Suprapubic skin (tissue), 4 donors: ENCODE measurements around the gene PIK3CD. TPM values are rescaled to one million over a fixed set of nuclear protein-coding genes. Genes with fewer than 3 reads are reported as not detected.
A peak's percentile ranks its signal among the peaks of the same experiment; 100 is the strongest.

Experiments
- DNase-seq, 2 donors: peaks; one replicate each; pipeline ENCODE4 v3.0.0-alpha.2; 2019; ENCODE audit warnings: low spot score in 2 of 2
- H3K27ac ChIP-seq: fragments of 200-600 bp; sonication (generic); one replicate; pipeline ENCODE4 v1.5.1; 2019
- H3K27me3 ChIP-seq: fragments of 200-600 bp; sonication (generic); one replicate; pipeline ENCODE4 v1.5.1; 2019
- H3K36me3 ChIP-seq: fragments of 200-600 bp; sonication (generic); one replicate; pipeline ENCODE4 v1.5.1; 2019
- H3K4me1 ChIP-seq: fragments of 200-600 bp; sonication (generic); one replicate; pipeline ENCODE4 v1.5.1; 2019
- H3K4me3 ChIP-seq: fragments of 200-600 bp; sonication (generic); one replicate; pipeline ENCODE4 v1.5.1; 2019; ENCODE audit warnings: mild to moderate bottlenecking
- H3K9me3 ChIP-seq: fragments of 200-600 bp; sonication (generic); one replicate; pipeline ENCODE4 v1.5.1; 2019
- CTCF ChIP-seq, 2 donors: fragments of 200-600 bp in 1 of 2; fragments of 450-650 bp in 1 of 2; sonication (generic) in 1 of 2; IDR thresholded peaks; one replicate each; pipeline ENCODE4 v1.5.1; 2016 to 2019; ENCODE audit warnings: antibody characterized with exemption in 2 of 2, mild to moderate bottlenecking in 1 of 2, moderate library complexity in 1 of 2
- EP300 ChIP-seq: sonication (generic); formaldehyde crosslinking; IDR thresholded peaks from one replicate; pipeline ENCODE4 v1.6.1; 2017; ENCODE audit warnings: antibody characterized with exemption
- POLR2A ChIP-seq, 2 donors: fragments of 450-650 bp; IDR thresholded peaks; one replicate each; pipeline ENCODE4 v1.6.1; 2017; ENCODE audit warnings: antibody characterized with exemption in 2 of 2, mild to moderate bottlenecking in 2 of 2, moderate library complexity in 2 of 2
- POLR2AphosphoS5 ChIP-seq, 3 donors: sonication (generic); formaldehyde crosslinking; IDR thresholded peaks; one replicate each; pipeline ENCODE4 v1.6.1; 2017; ENCODE audit warnings: antibody characterized with exemption in 3 of 3
- WGBS: methylation state at CpG from one replicate; pipeline ENCODE4 v1.1.5; 2018; 5-methylcytosine and 5-hydroxymethylcytosine counted together
- total RNA-seq, 4 donors: library from RNA; depleted of rRNA; stranded (reverse); fragments of >200 nt; gene quantifications; one replicate each; pipeline ENCODE4 v1.1.0, GENCODE V29; 2016

The PIK3CD gene
- total RNA-seq, 4 donors from 2014 or later, result 4.0 to 8.6 (median 6.4) TPM

- no peaks in the 10 kb centered on the region for H3K36me3 ChIP-seq
- peak overlapping the region; percentile 59 for H3K4me3 ChIP-seq
- H3K4me1 ChIP-seq, result peaks cover 14% of the 10 kb centered on the region
- 63% methylated on average over 11 of the region's 11 CpGs for WGBS
- TF ChIP-seq EP300, result no peak
- TF ChIP-seq CTCF (IDR thresholded peaks at IDR 0.05), result no peak
- no peak for TF ChIP-seq POLR2AphosphoS5 (IDR thresholded peaks at IDR 0.05)
- no peak for TF ChIP-seq POLR2A (IDR thresholded peaks at IDR 0.05)
- H3K27ac ChIP-seq, result no peak overlapping the region
- H3K27me3 ChIP-seq, result peaks cover 35% of the 10 kb centered on the region
- no peak for DNase-seq
- H3K9me3 ChIP-seq, result no peaks in the 10 kb centered on the region
Measured at GRCh38 chr1:9653210-9653490, 1.6 kb downstream of the PIK3CD start.

GRCh38 chr1:9653491-9654050, 2.0 kb downstream of the PIK3CD start:
- no peak overlapping the region for H3K27ac ChIP-seq
- no peaks in the 10 kb centered on the region for H3K9me3 ChIP-seq
- H3K4me3 ChIP-seq, result no peak overlapping the region
- peaks cover 14% of the 10 kb centered on the region for H3K4me1 ChIP-seq
- TF ChIP-seq CTCF (IDR thresholded peaks at IDR 0.05) (no peak), POLR2AphosphoS5 (IDR thresholded peaks at IDR 0.05) (no peak), EP300 (no peak)
- H3K27me3 ChIP-seq, result peaks cover 35% of the 10 kb centered on the region
- WGBS, result 62% methylated on average over 9 of the region's 10 CpGs
- DNase-seq, result no peak
- no peaks in the 10 kb centered on the region for H3K36me3 ChIP-seq

GRCh38 chr1:9654051-9654833, 2.7 kb downstream of the PIK3CD start:
- Histone ChIP-seq H3K36me3 (no peaks in the 10 kb centered on the region), H3K4me1 (peaks cover 14% of the 10 kb centered on the region), H3K9me3 (no peaks in the 10 kb centered on the region), H3K4me3 (peak overlapping the region; percentile 23), H3K27me3 (peaks cover 35% of the 10 kb centered on the region), H3K27ac (no peak overlapping the region)
- DNase-seq, result no peak
- WGBS, result 82% methylated on average over 25 of the region's 25 CpGs
- TF ChIP-seq POLR2A (IDR thresholded peaks at IDR 0.05), result no peak
- no peak for TF ChIP-seq EP300

- Histone ChIP-seq H3K27ac (no peak overlapping the region), H3K4me1 (peaks cover 14% of the 10 kb centered on the region), H3K4me3 (no peak overlapping the region), H3K27me3 (peaks cover 32% of the 10 kb centered on the region), H3K36me3 (no peaks in the 10 kb centered on the region), H3K9me3 (no peaks in the 10 kb centered on the region)
- WGBS, result 66% methylated on average over 16 of the region's 16 CpGs
- TF ChIP-seq POLR2A (IDR thresholded peaks at IDR 0.05), result no peak
- no peak for TF ChIP-seq POLR2AphosphoS5 (IDR thresholded peaks at IDR 0.05)
- TF ChIP-seq EP300, result no peak
- no peak for TF ChIP-seq CTCF (IDR thresholded peaks at IDR 0.05)
- no peak for DNase-seq
Measured at GRCh38 chr1:9654834-9655723, 3.5 kb downstream of the PIK3CD start.

GRCh38 chr1:9655836-9656235, 4.3 kb downstream of the PIK3CD start:
- Histone ChIP-seq H3K36me3 (no peaks in the 10 kb centered on the region), H3K27me3 (peaks cover 29% of the 10 kb centered on the region), H3K4me1 (peaks cover 14% of the 10 kb centered on the region), H3K9me3 (no peaks in the 10 kb centered on the region), H3K4me3 (no peak overlapping the region), H3K27ac (no peak overlapping the region)
- 80% methylated on average over 11 of the region's 11 CpGs for WGBS
- no peak for DNase-seq
- no peak for TF ChIP-seq POLR2AphosphoS5 (IDR thresholded peaks at IDR 0.05)
- TF ChIP-seq CTCF (IDR thresholded peaks at IDR 0.05), result no peak
- TF ChIP-seq POLR2A (IDR thresholded peaks at IDR 0.05), result no peak
- no peak for TF ChIP-seq EP300
